Measurements from ENCODE around the gene SIGLEC10. TPM values are rescaled to one million over a fixed set of nuclear protein-coding genes. Genes with fewer than 3 reads are reported as not detected.
"Not testable (repeated sequence)": the region's sequence is repeated elsewhere in the genome, so short reads cannot be mapped to it uniquely, and the experiment has no call there.

SIGLEC10 gene, protein sequence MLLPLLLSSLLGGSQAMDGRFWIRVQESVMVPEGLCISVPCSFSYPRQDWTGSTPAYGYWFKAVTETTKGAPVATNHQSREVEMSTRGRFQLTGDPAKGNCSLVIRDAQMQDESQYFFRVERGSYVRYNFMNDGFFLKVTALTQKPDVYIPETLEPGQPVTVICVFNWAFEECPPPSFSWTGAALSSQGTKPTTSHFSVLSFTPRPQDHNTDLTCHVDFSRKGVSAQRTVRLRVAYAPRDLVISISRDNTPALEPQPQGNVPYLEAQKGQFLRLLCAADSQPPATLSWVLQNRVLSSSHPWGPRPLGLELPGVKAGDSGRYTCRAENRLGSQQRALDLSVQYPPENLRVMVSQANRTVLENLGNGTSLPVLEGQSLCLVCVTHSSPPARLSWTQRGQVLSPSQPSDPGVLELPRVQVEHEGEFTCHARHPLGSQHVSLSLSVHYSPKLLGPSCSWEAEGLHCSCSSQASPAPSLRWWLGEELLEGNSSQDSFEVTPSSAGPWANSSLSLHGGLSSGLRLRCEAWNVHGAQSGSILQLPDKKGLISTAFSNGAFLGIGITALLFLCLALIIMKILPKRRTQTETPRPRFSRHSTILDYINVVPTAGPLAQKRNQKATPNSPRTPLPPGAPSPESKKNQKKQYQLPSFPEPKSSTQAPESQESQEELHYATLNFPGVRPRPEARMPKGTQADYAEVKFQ
- not detected in 2 replicates for total RNA-seq

GRCh38 chr19:51417107-51417809 is at the start of gene SIGLEC10:
Gene SIGLEC10, minus strand, starts transcription at chr19:51417642. Its CDS starts 61 bp downstream, at chr19:51417581.
- DNase-seq (ENCODE audit: extremely low read depth, low read depth, low spot score), result no peak

GRCh38 chr19:51466723-51467122 is 49.3 kb upstream of the SIGLEC10 start:
- DNase-seq (ENCODE audit: extremely low read depth, low read depth, low spot score), result no peak

- DNase-seq (ENCODE audit: extremely low read depth, low read depth, low spot score), result not testable (repeated sequence)
These were observed 46.6 kb upstream of the SIGLEC10 start for GRCh38 chr19:51463976-51464581.

DNA sequence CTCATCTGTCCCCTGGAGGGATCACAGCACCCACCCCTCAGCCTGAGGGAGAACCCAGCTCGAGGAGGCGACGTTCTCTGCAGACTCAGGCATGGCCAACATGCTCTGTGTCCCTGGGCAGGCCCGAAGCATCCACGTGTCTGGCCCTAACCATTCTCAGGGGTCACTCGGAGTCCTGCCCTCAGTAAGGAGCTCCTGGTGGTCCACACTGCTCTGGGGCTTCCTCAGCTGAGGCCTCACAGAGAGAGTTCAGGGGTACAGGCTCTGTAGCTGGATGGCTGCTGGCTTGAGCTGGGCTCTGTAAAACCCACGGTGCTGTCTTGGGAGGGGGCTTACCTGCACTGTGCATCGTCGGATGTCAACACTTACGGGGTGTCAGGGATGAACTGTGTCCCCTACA is 45.2 kb upstream of the SIGLEC10 start:
- no peak for DNase-seq (ENCODE audit: extremely low read depth, low read depth, low spot score)

- no peak for DNase-seq (ENCODE audit: extremely low read depth, low read depth, low spot score)
These were observed 44.8 kb upstream of the SIGLEC10 start for GRCh38 chr19:51462276-51462675.

GRCh38 chr19:51461723-51462161 is 44.3 kb upstream of the SIGLEC10 start:
- DNase-seq (ENCODE audit: extremely low read depth, low read depth, low spot score), result no peak

GRCh38 chr19:51460164-51460992 is 42.9 kb upstream of the SIGLEC10 start:
- DNase-seq (ENCODE audit: extremely low read depth, low read depth, low spot score), result no peak

DNA sequence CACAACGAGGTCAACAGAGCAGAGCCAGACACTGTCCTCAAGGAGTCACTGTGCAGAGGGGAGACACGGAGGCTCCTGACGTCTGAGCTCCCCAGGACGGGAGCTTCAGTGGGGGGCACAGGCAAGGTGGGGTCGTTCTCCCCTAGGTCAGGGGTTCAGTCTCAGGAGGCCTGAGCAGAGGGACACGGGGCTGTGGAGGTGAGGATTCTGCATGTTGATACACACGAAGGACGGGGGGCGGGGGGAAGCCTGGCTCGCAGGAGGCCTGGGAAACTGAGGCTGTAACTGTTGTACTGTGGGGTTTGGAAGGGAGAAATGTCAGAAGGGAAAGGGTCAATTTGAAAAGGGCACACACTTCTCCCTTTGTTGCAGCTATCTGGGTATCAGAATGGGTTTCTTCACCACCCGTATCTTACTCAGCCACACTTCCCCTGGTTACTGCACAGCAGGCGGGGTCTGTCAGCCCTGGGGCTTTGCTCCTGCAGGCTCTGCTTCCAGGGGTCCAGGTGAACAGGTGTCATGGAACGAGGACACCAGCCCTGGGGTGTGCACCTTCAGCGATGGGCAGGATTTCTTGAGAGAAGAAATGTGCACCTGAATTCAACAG is 41.6 kb upstream of the SIGLEC10 start:
- no peak for DNase-seq (ENCODE audit: extremely low read depth, low read depth, low spot score)

DNA sequence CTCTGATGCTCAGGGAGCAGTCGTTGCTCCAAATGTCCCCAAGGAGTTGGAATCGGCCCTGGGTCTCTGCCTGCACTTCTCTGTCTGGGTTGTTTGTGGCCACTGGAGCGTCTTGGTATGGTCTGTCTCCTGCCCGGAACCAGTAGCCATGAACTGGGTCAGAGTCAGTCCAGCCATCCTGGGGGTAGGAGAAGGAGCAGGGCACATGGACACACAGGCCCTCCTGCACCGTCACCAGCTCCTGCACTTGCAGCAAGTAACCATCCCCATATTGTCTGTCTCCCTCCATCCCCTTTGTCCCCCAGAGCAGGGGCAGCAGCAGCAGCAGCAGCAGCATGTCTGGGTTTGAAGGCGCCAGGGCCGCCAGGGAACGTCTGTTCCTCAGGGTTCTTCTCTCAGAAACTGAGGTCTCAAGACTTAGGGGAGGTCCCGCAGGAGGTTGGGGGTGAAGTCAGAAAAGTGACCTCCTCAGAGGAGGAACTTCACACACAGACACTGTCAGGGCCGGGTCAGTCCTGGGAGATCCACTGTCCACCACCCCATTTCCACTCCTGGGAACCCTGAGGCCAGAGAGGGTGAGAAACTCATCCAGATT is 40.7 kb upstream of the SIGLEC10 start, which contains the start of gene SIGLEC8:
TSS of gene SIGLEC8 (minus strand) at position 404 of the 595 bp plus-strand sequence. CDS start at position 337, 67 bp downstream.
- no peak for DNase-seq (ENCODE audit: extremely low read depth, low read depth, low spot score)

- DNase-seq (ENCODE audit: extremely low read depth, low read depth, low spot score), result no peak
These were observed 40.0 kb upstream of the SIGLEC10 start for GRCh38 chr19:51457351-51458013.

- no peak for DNase-seq (ENCODE audit: extremely low read depth, low read depth, low spot score)
These were observed 39.3 kb upstream of the SIGLEC10 start for GRCh38 chr19:51456541-51457290.

DNA sequence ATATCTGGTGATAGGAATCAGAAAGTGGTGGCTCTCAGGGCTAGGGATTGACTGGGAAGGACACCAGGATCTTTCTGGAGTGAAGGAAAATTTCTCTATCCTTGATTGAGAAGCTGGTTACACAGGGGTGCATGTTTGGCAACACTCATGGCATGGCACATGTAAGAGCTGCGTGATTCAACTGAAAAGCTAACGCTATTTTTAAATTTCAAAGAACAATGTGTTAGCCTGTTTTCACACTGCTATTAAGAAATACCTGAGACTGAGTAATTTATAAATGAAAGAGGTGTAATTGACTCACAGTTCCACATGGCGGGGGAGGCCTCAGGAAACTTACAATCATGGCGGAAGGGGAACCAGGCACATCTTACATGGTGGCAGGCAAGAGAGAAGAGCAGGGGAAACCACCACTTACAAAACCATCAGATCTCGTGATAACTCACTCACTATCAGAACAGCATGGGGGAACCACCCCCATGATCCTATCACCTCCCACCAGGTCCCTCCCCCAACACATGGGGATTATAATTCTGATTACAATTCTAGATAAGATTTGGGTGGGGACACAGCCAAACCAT is 33.4 kb upstream of the SIGLEC10 start:
- DNase-seq (ENCODE audit: extremely low read depth, low read depth, low spot score), result no peak

GRCh38 chr19:51448411-51449016 is 31.1 kb upstream of the SIGLEC10 start:
- no peak for DNase-seq (ENCODE audit: extremely low read depth, low read depth, low spot score)

DNA sequence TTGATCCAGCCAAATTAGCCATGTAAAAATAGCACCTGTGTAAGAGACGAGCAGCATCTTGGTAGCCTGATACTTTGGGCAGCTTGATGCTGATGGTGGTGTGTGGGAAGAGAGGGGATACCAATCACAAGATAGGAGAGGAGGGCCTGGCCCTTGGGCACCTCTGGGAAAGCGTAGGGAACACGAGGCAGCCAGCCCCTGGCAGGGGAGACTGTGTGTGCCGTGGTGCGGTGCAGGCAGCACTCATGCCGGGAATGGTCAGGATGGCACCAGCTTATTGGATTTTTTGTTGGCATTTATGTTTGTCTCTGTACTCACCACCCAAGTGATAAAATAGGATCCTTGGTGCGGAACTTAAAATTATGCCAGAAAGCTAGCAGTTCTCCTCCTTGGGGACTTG is 30.6 kb upstream of the SIGLEC10 start:
- no peak for DNase-seq (ENCODE audit: extremely low read depth, low read depth, low spot score)

DNA sequence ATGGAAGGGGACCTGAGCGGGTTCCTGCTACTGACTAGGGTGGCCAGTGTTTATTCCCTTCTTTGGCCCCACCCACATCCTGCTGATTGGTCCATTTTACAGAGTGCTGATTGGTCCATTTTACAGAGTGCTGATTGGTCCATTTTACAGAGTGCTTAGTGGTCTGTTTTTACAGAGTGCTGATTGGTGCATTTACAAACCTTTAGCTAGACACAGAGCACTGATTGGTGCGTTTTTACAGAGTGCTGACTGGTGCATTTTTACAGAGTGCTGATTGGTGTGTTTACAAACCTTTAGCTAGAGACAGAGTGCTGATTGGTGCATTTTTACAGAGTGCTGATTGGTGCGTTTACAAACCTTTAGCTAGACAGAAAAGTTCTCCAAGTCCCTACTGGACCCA is 30.1 kb upstream of the SIGLEC10 start:
- not testable (repeated sequence) for DNase-seq (ENCODE audit: extremely low read depth, low read depth, low spot score)

GRCh38 chr19:51441410-51442390 is 24.3 kb upstream of the SIGLEC10 start:
- DNase-seq (ENCODE audit: extremely low read depth, low read depth, low spot score), result no peak
